Mucosa of rectum (tissue), 2 donors: ENCODE data around the gene LRSAM1.

Experiments
- H3K27ac ChIP-seq, 2 donors: one replicate each; pipeline ENCODE4 v1.7.0; 2013; ENCODE audit warnings: inconsistent platforms in 2 of 2, low read depth in 2 of 2, low read length in 2 of 2
- H3K27me3 ChIP-seq, 2 donors: one replicate each; pipeline ENCODE4 v1.7.0; 2013; ENCODE audit warnings: low read length in 2 of 2; ENCODE audit not compliant: control insufficient read depth in 2 of 2, insufficient read depth in 2 of 2
- H3K36me3 ChIP-seq, 2 donors: one replicate each; pipeline ENCODE4 v1.7.0; 2013; ENCODE audit warnings: low read length in 2 of 2; ENCODE audit not compliant: control insufficient read depth in 2 of 2, insufficient read depth in 2 of 2
- H3K4me1 ChIP-seq, 2 donors: one replicate each; pipeline ENCODE4 v1.7.0; 2013; ENCODE audit warnings: low read length in 2 of 2, mild to moderate bottlenecking in 1 of 2; ENCODE audit not compliant: control insufficient read depth in 2 of 2, insufficient read depth in 2 of 2
- H3K4me3 ChIP-seq, 2 donors: one replicate each; pipeline ENCODE4 v1.7.0; 2013; ENCODE audit warnings: low read length in 2 of 2
- H3K9ac ChIP-seq, 2 donors: one replicate each; pipeline ENCODE4 v1.7.0; 2013; ENCODE audit warnings: low read length in 2 of 2, low read depth in 1 of 2, mild to moderate bottlenecking in 1 of 2
- H3K9me3 ChIP-seq, 2 donors: one replicate each; pipeline ENCODE4 v1.7.0; 2013; ENCODE audit warnings: low read length in 2 of 2; ENCODE audit not compliant: control insufficient read depth in 2 of 2
- donor health status: healthy.
- donor health status: Normal muscosa, but diverticular disease.

Gene LRSAM1

DNA sequence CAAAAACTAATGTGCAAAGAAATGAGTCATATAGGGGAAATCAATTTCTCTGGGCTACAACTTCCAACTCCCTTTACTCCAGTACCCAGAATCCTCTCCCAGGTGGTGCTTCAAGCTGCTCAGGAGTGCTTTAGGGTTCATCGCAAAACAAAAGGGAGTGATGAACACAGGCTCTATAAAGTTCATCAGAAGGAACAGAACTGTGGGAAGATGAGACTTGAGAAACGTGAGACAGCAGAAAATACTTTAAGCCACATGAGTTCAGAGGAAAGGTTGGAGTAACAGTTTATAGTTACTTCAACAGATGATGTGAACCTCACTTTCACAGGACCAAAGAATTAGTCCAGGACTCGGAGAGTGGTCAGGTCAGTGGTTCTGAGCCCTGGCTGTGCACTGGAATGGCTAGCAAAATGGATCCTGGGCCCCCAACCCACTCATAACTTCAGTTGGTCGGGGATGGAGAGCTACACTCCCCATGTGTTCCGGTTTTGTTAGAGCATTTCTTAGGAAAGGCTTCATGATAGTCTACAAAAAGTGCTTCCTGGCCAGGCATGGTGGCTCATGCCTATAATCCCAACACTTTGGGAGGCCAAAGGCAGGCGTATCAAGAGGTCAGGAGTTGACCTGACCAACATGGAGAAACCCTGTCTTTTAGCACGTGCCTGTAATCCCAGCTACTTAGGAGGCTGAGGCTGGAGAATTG is 4.4 kb upstream of the LRSAM1 start:
- no peaks in the 10 kb centered on the region for H3K9me3 ChIP-seq
- H3K36me3 ChIP-seq: peaks cover 56 to 60% of the 10 kb centered on the region in 2 donors

DNA sequence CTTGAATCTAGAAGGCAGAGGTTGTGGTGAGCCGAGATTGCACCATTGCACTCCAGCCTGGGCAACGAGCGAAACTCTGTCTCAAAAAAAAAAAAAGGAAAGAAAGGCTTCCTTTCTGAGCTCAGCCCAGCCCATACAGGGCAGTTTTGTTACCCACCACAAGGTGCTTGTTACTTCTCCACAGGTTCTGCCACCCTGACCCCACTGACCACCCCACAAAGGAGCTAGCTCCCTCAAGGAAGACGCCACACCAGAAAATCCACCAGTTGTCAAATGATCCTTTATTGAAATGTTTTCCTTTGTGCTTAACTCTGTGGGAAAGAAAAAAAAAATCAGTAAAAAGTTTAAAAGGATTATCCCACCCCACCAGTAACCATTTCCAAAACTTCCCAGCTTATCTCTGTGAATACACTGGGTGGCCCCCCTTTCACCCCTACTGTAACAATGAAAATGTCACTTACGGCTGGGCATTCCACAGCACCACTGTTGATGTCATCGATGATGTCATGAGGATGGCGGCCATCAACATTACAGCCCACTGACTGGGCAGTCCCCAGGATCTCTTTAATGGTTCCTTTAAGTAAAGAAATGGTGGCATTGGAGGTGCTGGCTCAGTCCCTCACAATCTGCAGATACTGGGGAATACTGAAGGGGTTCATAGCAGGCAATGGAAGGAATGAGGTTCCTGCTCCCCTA is 3.7 kb upstream of the LRSAM1 start:
- H3K27me3 ChIP-seq: no peaks in the 10 kb centered on the region
- no peak overlapping the region for H3K9ac ChIP-seq
- no peaks in the 10 kb centered on the region for H3K9me3 ChIP-seq
- peaks cover 19 to 26% of the 10 kb centered on the region in 2 donors for H3K4me1 ChIP-seq
- peaks cover 56 to 60% of the 10 kb centered on the region in 2 donors for H3K36me3 ChIP-seq
- H3K27ac ChIP-seq: no peak overlapping the region
- H3K4me3 ChIP-seq: no peak overlapping the region

More for the DNA sequence above, 4.4 kb upstream of the LRSAM1 start:
- H3K4me3 ChIP-seq: no peak overlapping the region
- H3K9ac ChIP-seq: no peak overlapping the region
- H3K27me3 ChIP-seq: no peaks in the 10 kb centered on the region
- no peak overlapping the region for H3K27ac ChIP-seq
- H3K4me1 ChIP-seq: peaks cover 13 to 19% of the 10 kb centered on the region in 2 donors

- H3K9ac ChIP-seq: no peak overlapping the region
- peaks cover 56 to 60% of the 10 kb centered on the region in 2 donors for H3K36me3 ChIP-seq
- no peaks in the 10 kb centered on the region for H3K27me3 ChIP-seq
- no peak overlapping the region for H3K27ac ChIP-seq
- H3K4me1 ChIP-seq: peaks cover 22 to 30% of the 10 kb centered on the region in 2 donors
- H3K9me3 ChIP-seq: no peaks in the 10 kb centered on the region
- no peak overlapping the region for H3K4me3 ChIP-seq
Observed at GRCh38 chr9:127448112-127448805, 3.1 kb upstream of the LRSAM1 start.

- Histone ChIP-seq H3K9me3 (no peaks in the 10 kb centered on the region), H3K4me3 (peak overlapping the region; percentile 94 to 96), H3K36me3 (peaks cover 51 to 55% of the 10 kb centered on the region in 2 donors), H3K4me1 (peaks cover 22 to 30% of the 10 kb centered on the region in 2 donors), H3K27ac (peak overlapping the region; percentile 0 to 92), H3K9ac (peak overlapping the region; percentile 87 to 96), H3K27me3 (no peaks in the 10 kb centered on the region)
Observed at GRCh38 chr9:127449332-127449966, 1.9 kb upstream of the LRSAM1 start.

GRCh38 chr9:127450243-127450760 is 1.0 kb upstream of the LRSAM1 start:
- H3K4me1 ChIP-seq: peaks cover 22 to 30% of the 10 kb centered on the region in 2 donors
- H3K27me3 ChIP-seq: no peaks in the 10 kb centered on the region
- peak overlapping the region; percentile 87 to 96 for H3K9ac ChIP-seq
- H3K27ac ChIP-seq: peak overlapping the region; percentile 92 to 94
- peak overlapping the region; percentile 94 to 96 for H3K4me3 ChIP-seq
- peaks cover 42 to 47% of the 10 kb centered on the region in 2 donors for H3K36me3 ChIP-seq
- H3K9me3 ChIP-seq: no peaks in the 10 kb centered on the region

DNA sequence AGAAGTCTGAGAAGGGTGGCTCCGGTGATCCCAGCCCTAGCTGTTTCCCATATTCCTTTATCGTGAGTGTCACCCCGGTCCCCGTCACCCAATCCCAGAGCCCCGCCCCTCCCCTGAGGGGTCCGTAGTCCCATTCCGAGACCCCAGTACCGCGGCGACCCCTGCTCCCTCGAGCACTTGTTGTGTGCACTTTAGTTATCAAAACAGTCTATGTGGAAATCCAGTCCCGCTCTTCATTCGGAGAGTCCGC is 223 bp downstream of the LRSAM1 start:
- no peaks in the 10 kb centered on the region for H3K27me3 ChIP-seq
- peak overlapping the region; percentile 94 to 96 for H3K4me3 ChIP-seq
- peaks cover 37 to 39% of the 10 kb centered on the region in 2 donors for H3K36me3 ChIP-seq
- H3K27ac ChIP-seq: peak overlapping the region; percentile 92 to 94
- H3K9ac ChIP-seq: peak overlapping the region; percentile 87 to 96
- peaks cover 22 to 30% of the 10 kb centered on the region in 2 donors for H3K4me1 ChIP-seq
- no peaks in the 10 kb centered on the region for H3K9me3 ChIP-seq

DNA sequence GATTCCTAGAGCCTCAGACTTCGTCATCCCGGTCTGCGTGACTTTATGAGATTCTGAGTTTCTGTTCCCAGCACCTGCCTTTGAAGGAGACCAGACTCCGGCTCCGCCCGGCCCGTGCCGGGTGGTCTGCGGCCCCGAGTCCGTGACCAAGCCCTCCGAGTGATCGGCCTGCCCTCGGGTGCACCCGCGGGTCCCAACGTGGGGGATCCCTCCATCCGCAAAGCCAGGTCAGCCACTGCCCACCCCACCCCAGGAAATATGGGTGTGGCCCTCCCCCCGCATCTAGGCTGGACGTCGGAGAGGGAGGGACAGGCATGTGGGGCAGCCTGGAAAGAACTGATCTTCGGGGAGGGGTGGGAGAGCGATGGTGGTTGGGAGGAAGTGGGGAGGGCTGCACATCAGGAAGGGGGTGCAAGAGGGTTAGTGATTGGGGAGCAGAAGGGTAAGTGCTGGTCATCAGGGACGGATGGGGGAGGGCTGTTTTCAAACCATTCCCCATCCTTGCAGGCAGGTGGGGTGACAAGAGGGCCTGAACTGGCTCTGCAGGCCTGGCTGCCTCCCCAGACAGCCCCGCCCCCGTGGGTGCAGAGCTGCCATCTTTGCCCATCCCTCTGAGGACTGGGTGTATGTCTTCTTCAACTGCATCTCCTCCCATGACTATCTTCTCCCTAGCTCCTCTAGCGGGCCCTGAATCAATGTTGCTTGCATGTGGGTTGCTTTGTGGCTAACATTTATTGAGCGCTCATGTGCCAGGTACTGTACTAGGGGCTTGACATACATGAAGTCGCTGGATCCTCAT is 747 bp downstream of the LRSAM1 start:
- H3K4me1 ChIP-seq: peaks cover 22 to 30% of the 10 kb centered on the region in 2 donors
- no peaks in the 10 kb centered on the region for H3K27me3 ChIP-seq
- peak overlapping the region; percentile 87 to 96 for H3K9ac ChIP-seq
- H3K27ac ChIP-seq: peak overlapping the region; percentile 92 to 94
- H3K9me3 ChIP-seq: no peaks in the 10 kb centered on the region
- H3K36me3 ChIP-seq: peaks cover 33 to 37% of the 10 kb centered on the region in 2 donors
- H3K4me3 ChIP-seq: peak overlapping the region; percentile 94 to 96

DNA sequence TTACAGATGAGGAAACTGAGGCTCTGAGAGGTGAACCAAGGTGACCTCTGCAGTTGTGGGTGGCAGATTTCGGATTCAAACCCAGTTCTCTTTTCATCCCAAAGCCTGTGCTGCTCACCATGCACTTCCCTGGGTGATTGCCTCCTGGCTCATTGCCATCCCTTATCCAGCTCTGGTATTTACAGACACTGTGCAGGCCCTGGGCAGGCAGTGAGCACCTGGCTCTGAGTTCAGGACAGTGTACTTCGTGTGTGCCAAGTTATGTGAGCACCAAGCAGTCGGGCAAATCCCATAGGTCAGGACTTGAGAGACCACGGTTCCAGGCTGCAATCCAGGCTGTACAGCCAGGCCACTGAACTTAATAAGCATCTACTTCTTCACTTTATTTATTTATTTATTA is 1.4 kb downstream of the LRSAM1 start:
- H3K9ac ChIP-seq: peak overlapping the region in 1 of 2 donors; percentile 96
- peak overlapping the region; percentile 92 to 94 for H3K27ac ChIP-seq
- no peaks in the 10 kb centered on the region for H3K27me3 ChIP-seq
- peaks cover 29 to 37% of the 10 kb centered on the region in 2 donors for H3K36me3 ChIP-seq
- H3K4me3 ChIP-seq: peak overlapping the region; percentile 94 to 96
- H3K9me3 ChIP-seq: no peaks in the 10 kb centered on the region
- peaks cover 22 to 30% of the 10 kb centered on the region in 2 donors for H3K4me1 ChIP-seq

- H3K9me3 ChIP-seq: no peaks in the 10 kb centered on the region
- peaks cover 12 to 29% of the 10 kb centered on the region in 2 donors for H3K36me3 ChIP-seq
- H3K9ac ChIP-seq: no peak overlapping the region
- no peak overlapping the region for H3K4me3 ChIP-seq
- H3K27me3 ChIP-seq: no peaks in the 10 kb centered on the region
- H3K4me1 ChIP-seq: peaks cover 10 to 13% of the 10 kb centered on the region in 2 donors
- H3K27ac ChIP-seq: no peak overlapping the region
Observed at GRCh38 chr9:127455324-127455992, 4.1 kb downstream of the LRSAM1 start.
